Left hindlimb (tissue), 1 donor: ENCODE results near the gene KLF15.

Experiments used
- DNase-seq: peaks from one replicate; pipeline ENCODE4 v3.0.0-alpha.2; 2018

The KLF15 gene

GRCh38 chr3:126319701-126320295 is 37.4 kb downstream of the KLF15 start:
- no peak for DNase-seq

GRCh38 chr3:126317029-126317996 is 39.9 kb downstream of the KLF15 start:
- no peak for DNase-seq

GRCh38 chr3:126316501-126316939 is 40.7 kb downstream of the KLF15 start:
- no peak for DNase-seq

GRCh38 chr3:126316031-126316461 is 41.2 kb downstream of the KLF15 start:
- DNase-seq, result no peak

- DNase-seq, result no peak
Measured at GRCh38 chr3:126314790-126315658, 42.2 kb downstream of the KLF15 start.

GRCh38 chr3:126314305-126314789 is 42.9 kb downstream of the KLF15 start:
- no peak for DNase-seq

- DNase-seq, result no peak
Measured at GRCh38 chr3:126313580-126314304, 43.5 kb downstream of the KLF15 start.

- DNase-seq, result no peak
Measured at GRCh38 chr3:126313166-126313565, 44.0 kb downstream of the KLF15 start.

- no peak for DNase-seq
Measured at GRCh38 chr3:126312341-126312740, 44.9 kb downstream of the KLF15 start.

GRCh38 chr3:126311338-126311978 is 45.8 kb downstream of the KLF15 start:
- DNase-seq, result no peak

GRCh38 chr3:126310816-126311215 is 46.4 kb downstream of the KLF15 start:
- no peak for DNase-seq

- DNase-seq, result no peak
Measured at GRCh38 chr3:126309861-126310655, 47.1 kb downstream of the KLF15 start.

- DNase-seq, result no peak
Measured at GRCh38 chr3:126309165-126309564, 48.0 kb downstream of the KLF15 start.

- no peak for DNase-seq
Measured at GRCh38 chr3:126308394-126309125, 48.6 kb downstream of the KLF15 start.

GRCh38 chr3:126307591-126308393 is 49.4 kb downstream of the KLF15 start:
- DNase-seq, result no peak

- no peak for DNase-seq
Measured at GRCh38 chr3:126306888-126307482, 50.2 kb downstream of the KLF15 start.

GRCh38 chr3:126306397-126306796 is 50.8 kb downstream of the KLF15 start:
- no peak for DNase-seq

- DNase-seq, result no peak
Measured at GRCh38 chr3:126305427-126305826, 51.8 kb downstream of the KLF15 start.

- no peak for DNase-seq
Measured at GRCh38 chr3:126304704-126305103, 52.5 kb downstream of the KLF15 start.
